Activated CD8-positive, alpha-beta T cell treated with anti-CD3 and anti-CD28 coated beads, Interleukin-2, amount 10 ng/mL, durations not matched to agents 7 days and 5 days (primary cell): Measurements from ENCODE around the gene SLC51B. TPM values are rescaled to one million over a fixed set of nuclear protein-coding genes. Genes with fewer than 3 reads are reported as not detected.

Experiments
- ATAC-seq: fragments of 150-1000 bp; cut with Tn5 transposase; one replicate; pipeline ENCODE4 v1.10.0; 2021; ENCODE audit warnings: moderate library complexity
- CTCF ChIA-PET: fragments of 350-600 bp; sonication (Branson Sonifier 250); formaldehyde crosslinking; loops from one replicate; lab custom pipeline; 2021; ENCODE audit warnings: antibody characterized with exemption; lab: Charles Lee
- POLR2A ChIA-PET: fragments of 350-600 bp; sonication (Branson Sonifier 250); formaldehyde crosslinking; loops from one replicate; lab custom pipeline; 2021; ENCODE audit warnings: antibody characterized with exemption; lab: Charles Lee
- DNase-seq: peaks from one replicate; pipeline ENCODE4 v3.0.0-alpha.2; 2020
- H3K27ac Mint-ChIP-seq: one replicate; pipeline ENCODE4 v1.8.0; 2021; ENCODE audit warnings: mild to moderate bottlenecking, mixed read lengths
- H3K27me3 Mint-ChIP-seq: one replicate; pipeline ENCODE4 v1.8.0; 2021; ENCODE audit warnings: low read depth, mixed read lengths
- H3K36me3 Mint-ChIP-seq: one replicate; pipeline ENCODE4 v1.8.0; 2021; ENCODE audit warnings: low read depth, mixed read lengths
- H3K4me1 Mint-ChIP-seq: one replicate; pipeline ENCODE4 v1.8.0; 2021; ENCODE audit warnings: low read depth, mixed read lengths
- H3K4me3 Mint-ChIP-seq: one replicate; pipeline ENCODE4 v1.8.0; 2021; ENCODE audit warnings: mild to moderate bottlenecking, mixed read lengths
- H3K9me3 Mint-ChIP-seq: one replicate; pipeline ENCODE4 v1.8.0; 2022; ENCODE audit warnings: mixed read lengths; ENCODE audit not compliant: insufficient read depth
- total RNA-seq, 2 experiments: library from RNA; stranded (reverse); gene quantifications; one replicate each; pipeline ENCODE4 v1.2.3, GENCODE V29; 2021

The SLC51B gene
- total RNA-seq, 2 experiments from 2014 or later: not detected

DNA sequence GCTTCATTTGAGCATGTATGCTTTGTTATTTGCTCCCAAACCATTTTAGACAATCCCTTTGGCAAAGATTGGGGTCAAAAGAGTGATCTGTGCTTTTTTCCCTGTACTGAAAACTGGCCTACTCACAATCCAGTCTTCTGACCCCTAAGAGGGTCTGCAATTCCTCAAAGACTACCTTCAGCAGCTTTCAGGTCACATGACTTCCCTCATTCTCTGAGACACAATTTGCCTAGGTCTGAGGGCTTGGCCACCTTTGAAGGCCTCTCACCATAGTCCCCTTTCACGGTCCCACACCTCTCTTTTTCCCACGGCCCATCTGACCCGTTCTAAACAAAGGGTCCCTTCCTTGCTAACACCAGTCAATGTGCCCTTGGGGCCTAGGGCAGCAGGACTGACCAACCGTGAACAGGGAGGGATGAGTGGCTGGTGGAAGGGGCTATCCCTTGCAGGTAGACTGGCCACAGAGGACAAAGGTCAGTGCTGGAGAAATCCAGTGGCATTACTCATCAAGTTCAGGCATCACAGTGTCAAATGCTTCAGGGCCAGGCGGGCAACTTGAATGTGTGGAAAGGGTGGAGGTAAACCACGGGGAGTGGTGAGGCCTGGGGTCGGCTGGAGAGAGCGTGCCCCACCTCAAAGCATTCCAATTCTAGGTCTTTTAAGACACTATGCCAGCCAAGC is 11.8 kb downstream of the SLC51B start:
- Mint-ChIP-seq H3K9me3 (no peaks in the 10 kb centered on the region), H3K4me3 (no peak overlapping the region), H3K4me1 (peaks cover 15% of the 10 kb centered on the region), H3K27me3 (peaks cover 2% of the 10 kb centered on the region), H3K27ac (no peak overlapping the region), H3K36me3 (no peaks in the 10 kb centered on the region)
- ChIA-PET POLR2A (interaction anchor here (2.1 kb wide), 1 partner anchor 248 kb away, joined by 10 read pairs; the partner anchor contains the start of gene RNU5B-1), CTCF (interaction anchor here (1.0 to 5.0 kb wide), 6 partner anchors 9 to 44 kb away, joined by 3 to 37 read pairs (median 7); no protein-coding TSS in a partner anchor)
- DNase-seq (no peak), ATAC-seq (no peak)

DNA sequence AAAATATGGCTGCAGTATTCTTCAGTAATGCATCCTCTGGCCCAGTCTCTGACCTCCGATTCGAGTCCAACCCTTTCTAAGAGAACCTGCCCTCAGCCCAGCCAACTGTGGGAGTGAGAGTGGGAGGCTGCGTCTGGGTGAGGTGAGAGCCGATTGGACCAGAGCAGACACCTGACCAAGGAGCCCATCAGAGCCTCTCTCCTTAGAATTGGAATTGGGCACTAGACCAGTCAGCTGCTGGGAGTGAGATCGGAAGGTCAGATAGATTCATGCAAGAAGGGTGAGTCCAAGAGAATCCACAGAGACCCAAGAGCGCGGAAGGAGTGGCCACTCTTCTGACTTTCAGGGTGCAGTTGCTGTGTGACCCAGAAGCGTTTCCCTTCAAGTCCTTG is 12.4 kb downstream of the SLC51B start:
- H3K4me3 Mint-ChIP-seq: no peak overlapping the region
- no peaks in the 10 kb centered on the region for H3K36me3 Mint-ChIP-seq
- peaks cover 15% of the 10 kb centered on the region for H3K4me1 Mint-ChIP-seq
- H3K27me3 Mint-ChIP-seq: peaks cover 2% of the 10 kb centered on the region
- ATAC-seq (no peak), DNase-seq (no peak)
- POLR2A ChIA-PET: no interaction called here
- CTCF ChIA-PET: no interaction called here
- H3K9me3 Mint-ChIP-seq: no peaks in the 10 kb centered on the region
- H3K27ac Mint-ChIP-seq: no peak overlapping the region

DNA sequence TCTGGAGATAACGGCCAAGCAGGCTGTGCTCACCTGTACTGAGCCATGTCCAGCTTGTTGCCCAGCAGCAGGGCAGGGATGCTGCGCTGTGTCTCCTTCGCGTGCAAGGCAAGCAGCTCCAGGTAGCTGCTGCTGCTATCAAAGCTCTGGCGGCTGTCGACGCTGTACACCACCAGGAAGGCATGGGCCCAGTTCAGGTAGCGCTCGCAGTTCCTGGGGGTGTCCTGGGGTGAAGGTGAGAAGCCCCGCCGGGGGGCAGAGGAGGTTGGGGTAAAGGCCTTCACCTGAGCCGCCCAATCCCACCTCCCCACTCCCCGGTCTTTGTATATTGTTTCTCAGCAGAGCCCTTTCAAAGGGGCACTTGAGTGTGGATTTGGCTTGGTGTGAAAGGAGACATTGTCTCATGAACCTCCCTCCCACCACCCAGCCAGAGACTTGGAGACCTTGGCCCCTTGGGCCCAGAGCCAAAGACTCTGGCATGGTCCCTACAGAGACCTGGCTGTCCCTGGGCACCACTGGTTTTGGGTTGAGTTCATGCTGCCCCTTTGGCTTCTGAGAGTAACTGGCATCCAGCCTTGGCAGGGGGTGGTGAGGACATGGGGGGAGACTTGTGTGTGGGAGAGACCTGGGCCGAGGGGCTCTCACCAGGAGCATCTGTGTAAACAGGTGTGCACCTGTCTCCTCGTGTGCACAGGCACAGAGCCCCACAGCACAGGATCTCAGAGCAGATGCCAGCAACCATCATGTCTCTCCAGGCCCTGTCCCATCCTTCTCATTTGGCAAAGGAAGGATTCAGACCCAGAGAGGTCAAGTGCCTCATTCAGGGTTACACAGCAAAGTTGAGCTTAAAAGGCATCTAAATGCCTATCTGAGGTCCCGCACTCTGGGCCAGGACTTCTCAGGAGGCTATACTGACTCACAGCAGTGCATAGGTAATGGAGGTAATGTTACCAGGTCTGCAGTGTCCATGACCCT is 13.5 kb downstream of the SLC51B start:
- no peak for DNase-seq
- ATAC-seq: no peak
- ChIA-PET POLR2A (no interaction called here), CTCF (interaction anchor here (0.8 kb wide), 1 partner anchor 8 kb away, joined by 3 read pairs; no protein-coding TSS in a partner anchor)
- peaks cover 15% of the 10 kb centered on the region for H3K4me1 Mint-ChIP-seq
- no peak overlapping the region for H3K4me3 Mint-ChIP-seq
- no peaks in the 10 kb centered on the region for H3K36me3 Mint-ChIP-seq
- H3K27me3 Mint-ChIP-seq: peaks cover 3% of the 10 kb centered on the region
- H3K9me3 Mint-ChIP-seq: no peaks in the 10 kb centered on the region
- H3K27ac Mint-ChIP-seq: no peak overlapping the region

DNA sequence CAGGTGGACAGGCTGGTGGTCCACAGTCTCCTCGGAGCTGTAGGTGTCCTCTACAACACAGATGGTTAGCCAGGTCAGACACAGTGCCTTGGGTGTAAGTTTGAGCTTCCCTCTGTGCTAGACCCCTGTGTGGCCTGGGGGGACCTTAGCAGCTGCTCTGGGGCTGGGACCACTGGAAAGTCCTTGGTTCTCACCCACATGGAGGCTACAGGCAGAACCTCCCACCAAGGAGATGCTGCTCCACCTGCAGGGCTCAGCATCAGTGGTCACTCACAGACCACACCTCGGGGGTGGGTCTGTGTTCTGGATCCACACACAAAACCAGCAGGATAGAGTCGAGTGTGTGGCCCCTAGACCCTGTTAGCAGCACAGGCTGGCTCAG is 14.2 kb downstream of the SLC51B start:
- ATAC-seq (no peak), DNase-seq (no peak)
- no peaks in the 10 kb centered on the region for H3K36me3 Mint-ChIP-seq
- ChIA-PET CTCF (interaction anchor here (0.8 to 1.2 kb wide), 2 partner anchors 9 to 19 kb away, joined by 3 read pairs; no protein-coding TSS in a partner anchor), POLR2A (no interaction called here)
- no peak overlapping the region for H3K4me3 Mint-ChIP-seq
- H3K4me1 Mint-ChIP-seq: peaks cover 15% of the 10 kb centered on the region
- peaks cover 3% of the 10 kb centered on the region for H3K27me3 Mint-ChIP-seq
- no peaks in the 10 kb centered on the region for H3K9me3 Mint-ChIP-seq
- H3K27ac Mint-ChIP-seq: no peak overlapping the region

DNA sequence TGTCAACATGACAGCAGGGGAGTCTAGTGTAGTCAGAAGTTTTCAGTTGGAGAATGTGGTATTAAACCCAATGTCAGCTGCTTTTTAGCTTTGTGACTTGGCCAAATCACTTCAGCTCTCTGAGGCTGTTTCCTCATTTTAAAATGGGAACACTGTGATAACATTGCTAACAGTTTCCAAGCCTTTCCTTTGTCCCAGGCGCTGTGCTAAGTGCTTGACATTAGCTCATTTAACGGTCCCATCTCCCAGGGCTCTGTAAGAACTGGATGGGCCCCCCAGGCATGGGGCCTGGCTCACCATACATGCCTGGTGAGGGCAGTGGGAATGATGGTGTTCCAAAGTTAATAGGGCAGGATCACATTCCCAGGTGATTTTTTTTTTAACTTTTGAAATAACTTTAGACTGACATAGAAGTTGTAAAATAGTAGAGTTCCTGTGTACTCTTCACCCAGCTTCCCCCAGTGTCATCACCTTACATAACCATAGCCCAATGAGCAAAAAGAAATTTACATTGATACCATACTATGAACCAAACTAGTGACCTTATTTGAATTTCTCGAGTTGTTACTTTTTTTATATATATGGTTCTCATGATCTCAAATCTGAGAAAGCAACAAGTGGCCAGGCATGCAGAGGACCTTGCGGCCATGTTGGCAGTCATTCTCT is 14.9 kb downstream of the SLC51B start:
- no peak overlapping the region for H3K27ac Mint-ChIP-seq
- CTCF ChIA-PET: interaction anchor here (0.8 to 1.2 kb wide), 2 partner anchors 10 to 18 kb away, joined by 3 read pairs; no protein-coding TSS in a partner anchor

DNA sequence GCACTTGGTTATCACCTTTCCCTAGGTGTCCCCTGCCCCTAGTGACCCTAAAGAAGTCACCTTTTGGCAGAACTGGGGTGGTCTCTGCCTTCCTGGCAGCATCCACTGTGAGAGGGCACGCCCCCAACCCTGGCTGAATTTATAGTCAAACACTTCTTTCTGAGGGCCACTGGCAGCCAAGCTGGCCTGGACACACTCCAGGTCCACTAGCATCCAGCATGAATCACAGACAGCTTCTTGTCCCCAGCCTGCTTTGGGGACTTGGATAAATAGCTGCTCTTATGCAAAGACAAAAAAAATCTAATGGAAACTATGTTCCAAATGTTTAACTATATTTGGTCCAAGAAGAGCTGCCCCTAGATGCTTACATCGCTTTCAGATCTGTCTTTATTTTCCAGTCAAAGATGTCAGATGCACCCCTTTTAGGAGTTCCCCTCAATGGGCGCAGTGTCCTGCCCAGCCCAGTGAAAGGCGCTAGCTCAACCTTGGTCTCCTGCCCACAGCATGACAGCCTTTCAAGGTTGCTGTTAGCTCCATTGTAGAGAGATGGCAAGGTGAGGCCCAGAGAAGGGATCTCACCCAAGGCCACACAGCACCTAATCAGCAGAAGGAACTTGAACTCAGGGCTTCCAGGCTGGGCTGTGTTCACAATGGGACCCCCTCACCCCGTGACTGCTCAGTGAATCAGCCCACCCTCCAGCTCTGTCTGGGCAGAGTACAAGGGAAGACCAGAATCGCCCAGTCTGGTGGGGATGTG is 15.6 kb downstream of the SLC51B start:
- peaks cover 10% of the 10 kb centered on the region for H3K27me3 Mint-ChIP-seq
- POLR2A ChIA-PET: no interaction called here
- H3K4me1 Mint-ChIP-seq: peaks cover 4% of the 10 kb centered on the region
- no peak overlapping the region for H3K27ac Mint-ChIP-seq
- no peak overlapping the region for H3K4me3 Mint-ChIP-seq
- no peaks in the 10 kb centered on the region for H3K36me3 Mint-ChIP-seq
- ATAC-seq (no peak), DNase-seq (no peak)
- H3K9me3 Mint-ChIP-seq: no peaks in the 10 kb centered on the region
- CTCF ChIA-PET: interaction anchor here (1.2 kb wide), 1 partner anchor 18 kb away, joined by 3 read pairs; no protein-coding TSS in a partner anchor

More for the DNA sequence above, 14.9 kb downstream of the SLC51B start:
- POLR2A ChIA-PET: no interaction called here
- no peaks in the 10 kb centered on the region for H3K36me3 Mint-ChIP-seq
- no peak for ATAC-seq
- no peaks in the 10 kb centered on the region for H3K9me3 Mint-ChIP-seq
- H3K4me1 Mint-ChIP-seq: peaks cover 11% of the 10 kb centered on the region
- H3K27me3 Mint-ChIP-seq: peaks cover 3% of the 10 kb centered on the region
- H3K4me3 Mint-ChIP-seq: no peak overlapping the region
- DNase-seq: no peak

DNA sequence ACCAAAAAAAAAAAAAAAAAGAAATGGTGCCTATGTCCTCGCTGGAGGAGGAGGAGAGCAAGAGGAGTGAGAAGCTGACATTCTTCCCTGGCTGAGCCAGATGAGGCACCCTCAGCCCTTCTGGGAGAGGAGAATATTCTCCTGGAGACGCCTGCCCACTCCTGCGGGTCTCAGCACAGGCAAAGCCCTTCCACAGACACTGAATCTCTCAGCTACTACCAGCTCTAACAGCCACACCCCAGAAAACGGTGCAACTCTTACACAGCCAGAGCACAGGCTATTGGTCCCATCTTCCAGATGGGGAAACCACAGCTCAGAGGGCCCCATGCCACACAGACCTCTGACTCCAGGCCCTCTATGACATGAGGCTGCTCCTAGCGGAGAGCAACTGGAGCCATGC is 16.9 kb downstream of the SLC51B start:
- Mint-ChIP-seq H3K27me3 (peaks cover 22% of the 10 kb centered on the region), H3K4me3 (no peak overlapping the region), H3K4me1 (no peaks in the 10 kb centered on the region), H3K9me3 (no peaks in the 10 kb centered on the region), H3K27ac (no peak overlapping the region), H3K36me3 (no peaks in the 10 kb centered on the region)
- ATAC-seq (no peak), DNase-seq (no peak)
- ChIA-PET POLR2A (no interaction called here), CTCF (interaction anchor here (1.1 to 1.4 kb wide), 2 partner anchors 12 to 15 kb away, joined by 3 read pairs; partner anchors contain the start of gene KBTBD13)

DNA sequence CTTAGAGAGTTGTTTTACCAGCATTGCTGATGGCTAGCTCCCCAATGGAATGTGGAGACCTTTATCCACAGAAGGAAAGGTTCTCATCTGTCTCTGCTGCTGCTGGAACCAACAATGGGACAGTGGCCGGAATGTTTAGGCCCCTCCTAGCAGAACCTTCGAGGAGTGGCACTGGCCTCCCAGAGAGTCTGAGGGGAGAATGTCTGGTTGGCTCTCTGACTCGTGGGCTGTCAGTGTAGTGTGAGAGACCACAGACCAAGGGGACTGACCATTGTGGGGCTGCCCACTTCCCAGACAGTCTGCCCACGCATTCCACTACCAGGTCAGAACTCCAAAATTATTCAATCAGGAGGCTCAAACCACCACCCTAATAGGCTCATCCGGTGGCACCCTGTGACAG is 17.5 kb downstream of the SLC51B start:
- DNase-seq (no peak), ATAC-seq (no peak)
- no peaks in the 10 kb centered on the region for H3K36me3 Mint-ChIP-seq
- no peak overlapping the region for H3K27ac Mint-ChIP-seq
- ChIA-PET CTCF (interaction anchor here (1.1 to 1.4 kb wide), 2 partner anchors 12 to 14 kb away, joined by 3 read pairs; partner anchors contain the start of gene KBTBD13), POLR2A (no interaction called here)
- no peaks in the 10 kb centered on the region for H3K4me1 Mint-ChIP-seq
- peaks cover 27% of the 10 kb centered on the region for H3K27me3 Mint-ChIP-seq
- H3K9me3 Mint-ChIP-seq: no peaks in the 10 kb centered on the region
- no peak overlapping the region for H3K4me3 Mint-ChIP-seq

DNA sequence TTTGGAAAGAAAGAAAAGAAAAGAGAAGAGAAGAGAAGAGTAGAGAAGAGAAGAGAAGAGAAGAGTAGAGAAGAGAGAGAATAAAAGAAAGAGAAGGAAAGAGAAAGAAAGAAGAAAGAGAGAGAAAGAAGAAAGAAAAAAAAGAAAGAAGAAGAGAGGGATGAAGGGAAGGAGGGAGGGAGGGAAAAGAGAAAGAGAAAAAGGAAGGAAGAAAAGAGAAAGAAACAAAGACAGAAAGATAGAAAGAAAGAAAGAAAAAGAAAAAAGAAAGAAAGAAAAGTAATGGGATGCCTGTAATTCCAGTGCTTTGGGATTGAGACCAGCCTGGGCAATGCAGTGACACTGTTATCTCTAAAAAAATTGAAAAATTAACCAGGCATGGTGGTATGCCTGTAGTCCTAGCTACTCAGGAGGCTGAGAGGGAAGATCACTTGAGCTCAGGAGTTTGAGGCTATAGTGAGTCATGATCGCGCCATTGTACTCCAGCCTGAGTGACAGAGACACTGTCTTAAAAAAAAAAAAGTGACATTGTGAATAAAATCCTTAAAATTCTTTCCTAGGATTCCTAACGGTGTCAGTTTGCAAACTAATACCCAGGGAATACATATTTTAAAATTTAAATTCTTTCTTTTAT is 20.9 kb downstream of the SLC51B start:
- no peaks in the 10 kb centered on the region for H3K4me1 Mint-ChIP-seq
- DNase-seq (no peak), ATAC-seq (no peak)
- no peak overlapping the region for H3K27ac Mint-ChIP-seq
- CTCF ChIA-PET: interaction anchor here (0.9 to 2.2 kb wide), 2 partner anchors 10 to 44 kb away, joined by 3 to 10 read pairs; no protein-coding TSS in a partner anchor
- no peak overlapping the region for H3K4me3 Mint-ChIP-seq
- no peaks in the 10 kb centered on the region for H3K9me3 Mint-ChIP-seq
- POLR2A ChIA-PET: interaction anchor here (0.6 kb wide), 1 partner anchor 508 kb away, joined by 4 read pairs; no protein-coding TSS in a partner anchor
- H3K36me3 Mint-ChIP-seq: no peaks in the 10 kb centered on the region
- peaks cover 42% of the 10 kb centered on the region for H3K27me3 Mint-ChIP-seq

DNA sequence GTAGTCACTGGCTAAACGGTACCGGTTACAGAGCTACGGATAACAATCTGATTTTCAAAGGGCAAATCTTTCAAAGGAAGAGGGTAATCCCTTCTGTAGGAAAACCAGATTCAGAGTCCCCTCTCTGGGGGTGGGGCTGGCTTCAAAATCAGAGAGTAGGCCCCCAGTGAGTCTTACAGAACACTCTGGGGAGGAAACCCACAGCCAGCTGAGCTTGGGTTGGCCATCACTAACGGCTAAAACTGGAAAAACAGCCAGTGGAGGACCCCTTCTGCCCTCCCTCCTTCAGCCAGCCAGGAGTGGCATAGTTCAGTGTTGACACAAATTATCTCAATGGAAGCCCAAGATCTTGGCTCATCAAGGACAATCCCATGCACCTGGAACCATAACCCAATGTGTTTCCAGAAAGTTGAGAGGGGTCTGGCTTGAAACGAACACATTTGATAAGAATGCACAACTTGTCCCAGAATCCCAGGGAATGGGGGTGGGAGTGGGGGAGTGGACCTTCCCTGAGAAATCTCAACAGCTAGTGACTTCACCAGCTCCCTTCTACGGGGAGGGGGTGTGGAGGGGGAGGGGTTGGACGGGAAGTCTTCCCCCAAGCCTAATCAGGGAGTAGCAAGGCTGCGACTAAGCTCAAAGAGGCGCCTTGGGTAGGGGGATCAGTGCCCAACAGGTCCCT is 21.6 kb downstream of the SLC51B start:
- Mint-ChIP-seq H3K36me3 (no peaks in the 10 kb centered on the region), H3K27ac (no peak overlapping the region), H3K4me3 (no peak overlapping the region), H3K27me3 (peaks cover 42% of the 10 kb centered on the region), H3K4me1 (no peaks in the 10 kb centered on the region), H3K9me3 (no peaks in the 10 kb centered on the region)
- CTCF ChIA-PET: interaction anchor here (0.9 to 2.2 kb wide), 2 partner anchors 11 to 45 kb away, joined by 3 to 10 read pairs; no protein-coding TSS in a partner anchor
- DNase-seq (no peak), ATAC-seq (no peak)
- POLR2A ChIA-PET: no interaction called here
